SK-N-SH treated with all-trans-retinoic acid at 6 μM for 48 hours (cell line): Measurements from ENCODE around the gene LSS.
"Not testable (repeated sequence)": the region's sequence is repeated elsewhere in the genome, so short reads cannot be mapped to it uniquely, and the experiment has no call there.

Experiments
- ATAC-seq: fragments of 200-7000 bp; cut with Tn5 transposase; 3 replicates; pipeline ENCODE4 v1.9.1; 2020; ENCODE audit warnings: mild to moderate bottlenecking, moderate library complexity
- ARNTL ChIP-seq: fragments of 450-650 bp; formaldehyde crosslinking; IDR thresholded peaks from 2 replicates; pipeline ENCODE4 v1.5.0; 2020; ENCODE audit warnings: low read depth, mild to moderate bottlenecking, moderate library complexity, borderline replicate concordance
- BACH2 ChIP-seq: fragments of 250-450 bp; sonication (Bioruptor Pico); IDR thresholded peaks from 2 replicates; pipeline ENCODE4 v1.9.0; 2021; ENCODE audit warnings: mild to moderate bottlenecking, borderline replicate concordance
- CSDC2 ChIP-seq: fragments of 250-450 bp; sonication (Bioruptor Pico); IDR thresholded peaks from 2 replicates; pipeline ENCODE4 v1.5.0; 2020; ENCODE audit warnings: mild to moderate bottlenecking, moderate library complexity
- ESRRG ChIP-seq: fragments of 250-450 bp; sonication (Bioruptor Pico); IDR thresholded peaks from 2 replicates; pipeline ENCODE4 v1.6.1; 2021; ENCODE audit warnings: mild to moderate bottlenecking
- GLIS3 ChIP-seq: fragments of 250-450 bp; sonication (Bioruptor Pico); IDR thresholded peaks from 2 replicates; pipeline ENCODE4 v1.5.0; 2020; ENCODE audit warnings: mild to moderate bottlenecking, moderate library complexity
- ISL1 ChIP-seq: fragments of 250-450 bp; sonication (Bioruptor Pico); IDR thresholded peaks from 2 replicates; pipeline ENCODE4 v2.1.2; 2022; ENCODE audit warnings: mild to moderate bottlenecking, moderate library complexity
- PPARA ChIP-seq: fragments of 250-450 bp; sonication (Bioruptor Pico); IDR thresholded peaks from 2 replicates; pipeline ENCODE4 v1.5.0; 2020; ENCODE audit warnings: mild to moderate bottlenecking, borderline replicate concordance
- RARB ChIP-seq: fragments of 250-450 bp; sonication (Bioruptor Pico); IDR thresholded peaks from 2 replicates; pipeline ENCODE4 v1.8.0; 2021; ENCODE audit warnings: mild to moderate bottlenecking, moderate library complexity
- SNAI2 ChIP-seq: fragments of 250-450 bp; sonication (Bioruptor Pico); IDR thresholded peaks from 2 replicates; pipeline ENCODE4 v1.5.0; 2020; ENCODE audit warnings: mild to moderate bottlenecking, moderate library complexity
- TOX ChIP-seq: fragments of 250-450 bp; sonication (Bioruptor Pico); IDR thresholded peaks from 2 replicates; pipeline ENCODE4 v1.8.0; 2021; ENCODE audit warnings: mild to moderate bottlenecking, moderate library complexity, borderline replicate concordance
- ZC3H10 ChIP-seq: fragments of 250-450 bp; sonication (Bioruptor Pico); IDR thresholded peaks from 2 replicates; pipeline ENCODE4 v1.5.1; 2021; ENCODE audit warnings: mild to moderate bottlenecking, moderate library complexity
- ZFP3 ChIP-seq: fragments of 250-450 bp; sonication (Bioruptor Pico); IDR thresholded peaks from 2 replicates; pipeline ENCODE4 v1.5.0; 2020; ENCODE audit warnings: mild to moderate bottlenecking, moderate library complexity
- ZFP30 ChIP-seq: fragments of 450-650 bp; formaldehyde crosslinking; IDR thresholded peaks from 2 replicates; pipeline ENCODE4 v1.5.0; 2022; ENCODE audit warnings: mild to moderate bottlenecking, moderate library complexity
- ZNF70 ChIP-seq: fragments of 450-650 bp; formaldehyde crosslinking; IDR thresholded peaks from 2 replicates; pipeline ENCODE4 v1.5.0; 2020; ENCODE audit warnings: mild to moderate bottlenecking, moderate library complexity
- ZNF8 ChIP-seq: fragments of 450-650 bp; formaldehyde crosslinking; IDR thresholded peaks from 2 replicates; pipeline ENCODE4 v1.5.0; 2020; ENCODE audit warnings: mild to moderate bottlenecking, moderate library complexity
- TF ChIP-seq, protein P1 (sequence below): fragments of 250-450 bp; sonication (Bioruptor Pico); IDR thresholded peaks from 2 replicates; pipeline ENCODE4 v1.5.1; 2021; ENCODE audit warnings: mild to moderate bottlenecking, moderate library complexity
- TF ChIP-seq, protein P2 (sequence below): fragments of 250-450 bp; sonication (Bioruptor Pico); IDR thresholded peaks from 2 replicates; pipeline ENCODE4 v1.5.1; 2020; ENCODE audit warnings: low read depth, mild to moderate bottlenecking, moderate library complexity
- TF ChIP-seq, protein P3 (sequence below): fragments of 250-450 bp; sonication (Bioruptor Pico); IDR thresholded peaks from 2 replicates; pipeline ENCODE4 v1.8.0; 2021; ENCODE audit warnings: low read depth, mild to moderate bottlenecking, moderate library complexity, borderline replicate concordance
- TF ChIP-seq, protein P4 (sequence below): fragments of 250-450 bp; sonication (Bioruptor Pico); IDR thresholded peaks from 2 replicates; pipeline ENCODE4 v1.8.0; 2020; ENCODE audit warnings: mild to moderate bottlenecking, moderate library complexity, borderline replicate concordance
- TF ChIP-seq, protein P5 (sequence below): fragments of 250-450 bp; sonication (Bioruptor Pico); IDR thresholded peaks from 2 replicates; pipeline ENCODE4 v1.5.0; 2020; ENCODE audit warnings: mild to moderate bottlenecking, moderate library complexity

Gene LSS

DNA sequence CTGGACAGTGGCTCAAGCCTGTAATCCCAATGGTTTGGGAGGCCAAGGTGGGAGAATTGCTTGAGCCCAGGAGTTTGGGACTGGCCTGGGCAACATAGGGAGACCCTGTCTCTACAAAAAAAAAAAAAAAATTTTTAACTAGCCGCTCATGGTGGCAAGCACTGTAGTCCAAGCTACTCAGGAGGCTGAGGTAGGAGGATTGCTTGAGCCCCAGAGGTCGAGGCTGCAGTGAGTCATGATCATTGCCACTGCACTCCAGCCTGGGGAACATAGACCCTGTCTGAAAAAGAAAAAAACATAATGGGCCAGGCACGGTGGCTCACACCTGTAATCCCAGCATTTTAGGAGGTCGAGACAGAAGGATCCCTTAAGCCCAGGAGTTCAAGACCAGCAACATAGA is 49.6 kb downstream of the LSS start:
- no peak for ATAC-seq
- TF ChIP-seq ZC3H10 (CRISPR knock-in tag) (no peak), GLIS3 (no peak), RARB (CRISPR knock-in tag) (no peak), PPARA (no peak), SNAI2 (CRISPR knock-in tag) (no peak), ZFP30 (CRISPR knock-in tag) (no peak), ESRRG (CRISPR knock-in tag) (no peak), ZNF8 (no peak), ZFP3 (CRISPR knock-in tag) (no peak), ZNF70 (CRISPR knock-in tag) (no peak), CSDC2 (CRISPR knock-in tag) (no peak), ISL1 (CRISPR knock-in tag) (no peak)
- TF ChIP-seq, protein P1, sequence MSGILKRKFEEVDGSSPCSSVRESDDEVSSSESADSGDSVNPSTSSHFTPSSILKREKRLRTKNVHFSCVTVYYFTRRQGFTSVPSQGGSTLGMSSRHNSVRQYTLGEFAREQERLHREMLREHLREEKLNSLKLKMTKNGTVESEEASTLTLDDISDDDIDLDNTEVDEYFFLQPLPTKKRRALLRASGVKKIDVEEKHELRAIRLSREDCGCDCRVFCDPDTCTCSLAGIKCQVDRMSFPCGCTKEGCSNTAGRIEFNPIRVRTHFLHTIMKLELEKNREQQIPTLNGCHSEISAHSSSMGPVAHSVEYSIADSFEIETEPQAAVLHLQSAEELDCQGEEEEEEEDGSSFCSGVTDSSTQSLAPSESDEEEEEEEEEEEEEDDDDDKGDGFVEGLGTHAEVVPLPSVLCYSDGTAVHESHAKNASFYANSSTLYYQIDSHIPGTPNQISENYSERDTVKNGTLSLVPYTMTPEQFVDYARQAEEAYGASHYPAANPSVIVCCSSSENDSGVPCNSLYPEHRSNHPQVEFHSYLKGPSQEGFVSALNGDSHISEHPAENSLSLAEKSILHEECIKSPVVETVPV (CRISPR knock-in tag): no peak
- TF ChIP-seq, protein P2, sequence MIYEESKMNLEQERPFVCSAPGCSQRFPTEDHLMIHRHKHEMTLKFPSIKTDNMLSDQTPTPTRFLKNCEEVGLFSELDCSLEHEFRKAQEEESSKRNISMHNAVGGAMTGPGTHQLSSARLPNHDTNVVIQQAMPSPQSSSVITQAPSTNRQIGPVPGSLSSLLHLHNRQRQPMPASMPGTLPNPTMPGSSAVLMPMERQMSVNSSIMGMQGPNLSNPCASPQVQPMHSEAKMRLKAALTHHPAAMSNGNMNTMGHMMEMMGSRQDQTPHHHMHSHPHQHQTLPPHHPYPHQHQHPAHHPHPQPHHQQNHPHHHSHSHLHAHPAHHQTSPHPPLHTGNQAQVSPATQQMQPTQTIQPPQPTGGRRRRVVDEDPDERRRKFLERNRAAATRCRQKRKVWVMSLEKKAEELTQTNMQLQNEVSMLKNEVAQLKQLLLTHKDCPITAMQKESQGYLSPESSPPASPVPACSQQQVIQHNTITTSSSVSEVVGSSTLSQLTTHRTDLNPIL (CRISPR knock-in tag): no peak
- TF ChIP-seq, protein P3, sequence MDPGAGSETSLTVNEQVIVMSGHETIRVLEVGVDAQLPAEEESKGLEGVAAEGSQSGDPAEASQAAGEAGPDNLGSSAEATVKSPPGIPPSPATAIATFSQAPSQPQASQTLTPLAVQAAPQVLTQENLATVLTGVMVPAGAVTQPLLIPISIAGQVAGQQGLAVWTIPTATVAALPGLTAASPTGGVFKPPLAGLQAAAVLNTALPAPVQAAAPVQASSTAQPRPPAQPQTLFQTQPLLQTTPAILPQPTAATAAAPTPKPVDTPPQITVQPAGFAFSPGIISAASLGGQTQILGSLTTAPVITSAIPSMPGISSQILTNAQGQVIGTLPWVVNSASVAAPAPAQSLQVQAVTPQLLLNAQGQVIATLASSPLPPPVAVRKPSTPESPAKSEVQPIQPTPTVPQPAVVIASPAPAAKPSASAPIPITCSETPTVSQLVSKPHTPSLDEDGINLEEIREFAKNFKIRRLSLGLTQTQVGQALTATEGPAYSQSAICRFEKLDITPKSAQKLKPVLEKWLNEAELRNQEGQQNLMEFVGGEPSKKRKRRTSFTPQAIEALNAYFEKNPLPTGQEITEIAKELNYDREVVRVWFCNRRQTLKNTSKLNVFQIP (CRISPR knock-in tag): no peak
- TF ChIP-seq, protein P4, sequence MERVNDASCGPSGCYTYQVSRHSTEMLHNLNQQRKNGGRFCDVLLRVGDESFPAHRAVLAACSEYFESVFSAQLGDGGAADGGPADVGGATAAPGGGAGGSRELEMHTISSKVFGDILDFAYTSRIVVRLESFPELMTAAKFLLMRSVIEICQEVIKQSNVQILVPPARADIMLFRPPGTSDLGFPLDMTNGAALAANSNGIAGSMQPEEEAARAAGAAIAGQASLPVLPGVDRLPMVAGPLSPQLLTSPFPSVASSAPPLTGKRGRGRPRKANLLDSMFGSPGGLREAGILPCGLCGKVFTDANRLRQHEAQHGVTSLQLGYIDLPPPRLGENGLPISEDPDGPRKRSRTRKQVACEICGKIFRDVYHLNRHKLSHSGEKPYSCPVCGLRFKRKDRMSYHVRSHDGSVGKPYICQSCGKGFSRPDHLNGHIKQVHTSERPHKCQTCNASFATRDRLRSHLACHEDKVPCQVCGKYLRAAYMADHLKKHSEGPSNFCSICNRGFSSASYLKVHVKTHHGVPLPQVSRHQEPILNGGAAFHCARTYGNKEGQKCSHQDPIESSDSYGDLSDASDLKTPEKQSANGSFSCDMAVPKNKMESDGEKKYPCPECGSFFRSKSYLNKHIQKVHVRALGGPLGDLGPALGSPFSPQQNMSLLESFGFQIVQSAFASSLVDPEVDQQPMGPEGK (CRISPR knock-in tag): no peak

DNA sequence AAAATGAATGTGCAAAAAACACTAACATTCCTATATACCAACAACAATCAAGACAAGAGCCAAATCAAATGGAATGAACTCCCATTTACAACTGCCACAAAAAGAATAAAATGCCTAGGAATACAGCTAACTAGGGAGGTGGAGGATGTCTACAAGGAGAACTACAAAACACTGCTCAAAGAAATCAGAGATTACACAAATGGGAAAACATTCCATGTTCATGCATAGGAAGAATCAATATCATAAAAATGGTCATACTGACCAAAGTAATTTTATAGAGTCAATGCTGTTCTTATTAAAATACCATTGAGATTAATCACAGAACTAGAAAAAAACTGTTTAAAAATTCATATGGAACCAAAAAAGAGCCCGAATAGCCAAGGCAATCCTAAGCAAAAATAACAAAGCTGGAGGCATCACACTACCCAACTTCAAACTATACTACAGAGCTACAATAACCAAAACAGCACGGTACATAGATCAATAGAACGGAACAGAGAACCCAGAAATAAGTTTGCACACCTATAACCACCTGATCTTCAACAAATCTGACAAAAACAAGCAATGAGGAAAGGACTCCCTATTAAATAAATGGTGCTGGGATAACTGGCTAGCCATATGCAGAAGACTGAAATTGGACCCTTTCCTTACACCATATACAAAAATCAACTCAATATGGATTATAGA is 52.0 kb downstream of the LSS start:
- not testable (repeated sequence) for ATAC-seq

DNA sequence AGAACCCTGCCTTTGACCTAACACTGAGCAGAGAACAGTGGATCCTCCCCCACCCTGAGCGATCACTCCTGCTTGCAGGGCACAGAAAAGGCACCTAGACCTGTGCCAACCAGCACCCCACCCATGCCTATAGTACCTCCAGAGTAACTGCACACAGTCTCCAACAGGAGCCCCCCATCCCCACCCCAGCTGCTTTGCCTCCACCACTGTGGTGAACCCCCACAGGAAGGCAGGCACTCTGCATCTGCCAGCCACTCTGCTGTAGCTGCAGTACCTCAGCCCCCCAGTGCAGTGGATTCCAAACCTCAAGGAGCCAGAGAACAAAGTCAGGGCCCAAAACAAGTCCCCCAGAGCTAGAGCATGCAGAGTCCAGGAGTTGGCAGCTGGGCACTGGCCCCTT is 55.0 kb downstream of the LSS start:
- TF ChIP-seq ARNTL (CRISPR knock-in tag): no peak
- TF ChIP-seq, protein P3 (CRISPR knock-in tag): no peak
- no peak for TF ChIP-seq ESRRG (CRISPR knock-in tag)
- TF ChIP-seq TOX (CRISPR knock-in tag): no peak
- no peak for TF ChIP-seq RARB (CRISPR knock-in tag)
- TF ChIP-seq, protein P2 (CRISPR knock-in tag): no peak
- TF ChIP-seq, protein P4 (CRISPR knock-in tag): no peak
- no peak for TF ChIP-seq ZFP30 (CRISPR knock-in tag)
- no peak for TF ChIP-seq BACH2 (CRISPR knock-in tag)
- TF ChIP-seq, protein P5, sequence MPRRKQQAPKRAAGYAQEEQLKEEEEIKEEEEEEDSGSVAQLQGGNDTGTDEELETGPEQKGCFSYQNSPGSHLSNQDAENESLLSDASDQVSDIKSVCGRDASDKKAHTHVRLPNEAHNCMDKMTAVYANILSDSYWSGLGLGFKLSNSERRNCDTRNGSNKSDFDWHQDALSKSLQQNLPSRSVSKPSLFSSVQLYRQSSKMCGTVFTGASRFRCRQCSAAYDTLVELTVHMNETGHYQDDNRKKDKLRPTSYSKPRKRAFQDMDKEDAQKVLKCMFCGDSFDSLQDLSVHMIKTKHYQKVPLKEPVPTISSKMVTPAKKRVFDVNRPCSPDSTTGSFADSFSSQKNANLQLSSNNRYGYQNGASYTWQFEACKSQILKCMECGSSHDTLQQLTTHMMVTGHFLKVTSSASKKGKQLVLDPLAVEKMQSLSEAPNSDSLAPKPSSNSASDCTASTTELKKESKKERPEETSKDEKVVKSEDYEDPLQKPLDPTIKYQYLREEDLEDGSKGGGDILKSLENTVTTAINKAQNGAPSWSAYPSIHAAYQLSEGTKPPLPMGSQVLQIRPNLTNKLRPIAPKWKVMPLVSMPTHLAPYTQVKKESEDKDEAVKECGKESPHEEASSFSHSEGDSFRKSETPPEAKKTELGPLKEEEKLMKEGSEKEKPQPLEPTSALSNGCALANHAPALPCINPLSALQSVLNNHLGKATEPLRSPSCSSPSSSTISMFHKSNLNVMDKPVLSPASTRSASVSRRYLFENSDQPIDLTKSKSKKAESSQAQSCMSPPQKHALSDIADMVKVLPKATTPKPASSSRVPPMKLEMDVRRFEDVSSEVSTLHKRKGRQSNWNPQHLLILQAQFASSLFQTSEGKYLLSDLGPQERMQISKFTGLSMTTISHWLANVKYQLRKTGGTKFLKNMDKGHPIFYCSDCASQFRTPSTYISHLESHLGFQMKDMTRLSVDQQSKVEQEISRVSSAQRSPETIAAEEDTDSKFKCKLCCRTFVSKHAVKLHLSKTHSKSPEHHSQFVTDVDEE (CRISPR knock-in tag): no peak
- TF ChIP-seq CSDC2 (CRISPR knock-in tag): no peak
- no peak for TF ChIP-seq ZNF8
- no peak for TF ChIP-seq PPARA
- TF ChIP-seq, protein P1 (CRISPR knock-in tag): no peak
- TF ChIP-seq ZNF70 (CRISPR knock-in tag): no peak
- no peak for TF ChIP-seq ZC3H10 (CRISPR knock-in tag)
- TF ChIP-seq, all 23 proteins: peak for 0
- ATAC-seq: no peak
